AG08395 (cell line): ENCODE results near the gene CADM1.

ENCODE experiments used
- DNase-seq: peaks from one replicate; pipeline ENCODE4 v3.0.0; 2012; ENCODE audit warnings: mixed read lengths, low spot score

The CADM1 gene

GRCh38 chr11:115504276-115505158 is at the start of gene CADM1:
CADM1 (minus strand) TSS chr11:115504415.
- peak; percentile 94 for DNase-seq

GRCh38 chr11:115552773-115553438 is 48.7 kb upstream of the CADM1 start:
- DNase-seq: no peak

- no peak for DNase-seq
Observed at GRCh38 chr11:115552151-115552772, 48.0 kb upstream of the CADM1 start.

GRCh38 chr11:115550291-115551059 is 46.3 kb upstream of the CADM1 start:
- DNase-seq: no peak

GRCh38 chr11:115548878-115549528 is 44.8 kb upstream of the CADM1 start:
- no peak for DNase-seq

- no peak for DNase-seq
Observed at GRCh38 chr11:115545581-115546210, 41.5 kb upstream of the CADM1 start.

GRCh38 chr11:115544422-115544948 is 40.3 kb upstream of the CADM1 start:
- DNase-seq: no peak

- DNase-seq: no peak
Observed at GRCh38 chr11:115541518-115541917, 37.3 kb upstream of the CADM1 start.

- DNase-seq: no peak
Observed at GRCh38 chr11:115539844-115540243, 35.6 kb upstream of the CADM1 start.

- no peak for DNase-seq
Observed at GRCh38 chr11:115535781-115536180, 31.6 kb upstream of the CADM1 start.

GRCh38 chr11:115530752-115531151 is 26.5 kb upstream of the CADM1 start:
- no peak for DNase-seq

GRCh38 chr11:115528225-115528624 is 24.0 kb upstream of the CADM1 start:
- no peak for DNase-seq

GRCh38 chr11:115527534-115528125 is 23.4 kb upstream of the CADM1 start:
- no peak for DNase-seq

GRCh38 chr11:115525531-115526006 is 21.4 kb upstream of the CADM1 start:
- no peak for DNase-seq

GRCh38 chr11:115524572-115524971 is 20.4 kb upstream of the CADM1 start:
- no peak for DNase-seq

GRCh38 chr11:115523727-115524399 is 19.6 kb upstream of the CADM1 start:
- no peak for DNase-seq

GRCh38 chr11:115522302-115522701 is 18.1 kb upstream of the CADM1 start:
- DNase-seq: no peak

GRCh38 chr11:115521825-115522224 is 17.6 kb upstream of the CADM1 start:
- no peak for DNase-seq

- DNase-seq: no peak
Observed at GRCh38 chr11:115518983-115519628, 14.9 kb upstream of the CADM1 start.
